ENCODE measurements around the gene CIPC. TPM values are rescaled to one million over a fixed set of nuclear protein-coding genes. Genes with fewer than 3 reads are reported as not detected.

The CIPC gene
- total RNA-seq, 8 experiments from 2014 or later, result 9.0 to 30.6 (median 16.2) TPM

DNA sequence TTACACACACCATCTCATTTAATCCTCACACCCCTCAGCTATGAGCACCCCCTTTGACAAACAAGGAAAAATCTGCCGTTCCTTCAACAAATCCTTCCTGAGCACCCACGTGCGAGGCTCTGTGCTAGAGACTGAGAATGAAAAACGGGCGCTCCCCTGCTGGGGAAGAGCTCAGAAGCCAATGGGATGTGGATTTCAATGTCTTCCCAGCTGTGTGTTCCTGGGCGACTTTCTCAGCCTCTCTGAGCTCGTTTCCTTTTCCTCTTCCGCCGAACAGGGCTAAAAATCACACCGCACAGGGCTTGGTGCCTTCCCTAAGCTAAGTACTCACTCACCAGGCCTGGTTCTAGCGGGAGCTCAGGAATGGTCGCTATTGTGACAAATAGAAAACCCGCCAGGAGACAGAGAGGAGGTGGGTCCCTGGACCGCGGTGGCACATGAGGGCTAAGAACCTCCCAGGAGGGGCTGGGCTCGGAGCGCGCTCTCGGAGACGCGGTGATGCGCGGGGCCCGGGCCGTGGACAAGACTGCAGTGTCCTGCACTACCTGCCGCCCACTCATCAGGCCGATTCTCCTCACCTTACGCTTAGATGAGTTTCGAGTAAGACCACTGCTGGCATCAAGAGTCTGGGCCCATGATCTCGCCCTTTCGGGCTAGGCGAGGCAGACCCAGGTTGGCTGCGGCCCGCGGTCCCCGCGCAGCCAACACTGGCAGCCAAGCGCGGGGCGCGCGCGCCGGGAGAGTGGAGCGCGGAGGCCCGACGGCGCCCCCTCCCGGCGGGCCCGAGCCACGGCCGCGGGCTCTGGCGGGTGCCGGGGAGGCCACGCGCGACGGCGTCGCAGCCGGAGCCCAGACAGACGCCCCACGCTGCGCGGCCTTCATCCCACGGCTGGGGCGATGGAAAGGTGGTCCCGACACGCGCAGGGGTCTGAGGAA is 26.6 kb downstream of the CIPC start:
- H3K27ac ChIP-seq, result no peak overlapping the region
- peaks cover 20 to 22% of the 10 kb centered on the region in 2 donors for H3K4me1 ChIP-seq (replicated peaks in 1 of 2)
- H3K4me3 ChIP-seq, result peak overlapping the region; percentile 22 to 44 (median 34)
- ATAC-seq (replicated peaks in 6 of 8), result peak; percentile 60 to 89 (median 87)
- 3 to 55% (median 28%) methylated on average over 5 to 20 of the region's 73 CpGs; no CpG with 5 or more reads in 1 of the 10 experiments for WGBS, 10 experiments
- in situ Hi-C loops (cut with MboI; ENCODE audit: low pct_unique_long_range_greater_than_20kb in 2 of 9, low sequenced_read_pairs in 9 of 9, unreplicated experiment in 9 of 9), result loop anchor here in 2 of 9 experiments (25.0 kb wide), 1 partner anchor 188 kb away; the partner anchor contains the start of genes GSTZ1 (in 2 of the 2) and POMT2 (in 2 of the 2)

DNA sequence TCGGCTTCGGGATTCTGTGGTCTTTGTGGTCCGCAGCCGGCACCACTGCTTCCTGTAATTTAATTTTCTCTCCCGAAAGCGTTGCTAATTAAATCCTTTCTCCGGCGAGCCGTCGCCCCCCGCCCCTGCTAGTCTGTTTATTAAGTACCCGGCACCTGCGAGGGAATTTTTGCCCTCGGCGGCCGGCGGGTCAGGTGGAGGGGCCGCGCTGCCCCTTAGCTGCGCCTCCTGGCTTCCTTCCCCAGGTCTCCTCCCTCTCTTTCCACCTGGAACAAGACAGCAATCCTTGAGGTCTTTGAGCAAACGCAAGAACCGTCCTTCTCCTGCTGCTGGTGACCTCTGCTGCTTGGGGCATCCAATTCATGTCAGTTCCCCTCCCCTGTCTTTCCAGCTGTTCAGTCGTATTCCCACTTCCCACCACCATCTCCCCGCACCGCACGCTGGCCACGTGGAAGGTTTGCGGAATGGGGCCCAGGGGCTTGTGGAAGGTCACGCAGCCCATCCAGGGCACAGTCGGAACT is 27.3 kb downstream of the CIPC start:
- peak overlapping the region in 4 of 5 donors; percentile 25 to 44 (median 34) for H3K4me3 ChIP-seq
- in situ Hi-C loops (cut with MboI; ENCODE audit: low pct_unique_long_range_greater_than_20kb in 2 of 9, low sequenced_read_pairs in 9 of 9, unreplicated experiment in 9 of 9), result loop anchor here in 2 of 9 experiments (25.0 kb wide), 1 partner anchor 187 kb away; the partner anchor contains the start of genes GSTZ1 (in 2 of the 2) and POMT2 (in 2 of the 2)
- peak in 5 of 8 experiments; percentile 4 to 16 (median 8) for ATAC-seq (replicated peaks in 6 of 8)
- no peak overlapping the region for H3K27ac ChIP-seq
- WGBS, 10 experiments, result 6 to 80% (median 32%) methylated on average over 2 to 14 of the region's 30 CpGs; no CpG with 5 or more reads in 4 of the 10 experiments
- H3K4me1 ChIP-seq (replicated peaks in 1 of 2), result peaks cover 20 to 22% of the 10 kb centered on the region in 2 donors

DNA sequence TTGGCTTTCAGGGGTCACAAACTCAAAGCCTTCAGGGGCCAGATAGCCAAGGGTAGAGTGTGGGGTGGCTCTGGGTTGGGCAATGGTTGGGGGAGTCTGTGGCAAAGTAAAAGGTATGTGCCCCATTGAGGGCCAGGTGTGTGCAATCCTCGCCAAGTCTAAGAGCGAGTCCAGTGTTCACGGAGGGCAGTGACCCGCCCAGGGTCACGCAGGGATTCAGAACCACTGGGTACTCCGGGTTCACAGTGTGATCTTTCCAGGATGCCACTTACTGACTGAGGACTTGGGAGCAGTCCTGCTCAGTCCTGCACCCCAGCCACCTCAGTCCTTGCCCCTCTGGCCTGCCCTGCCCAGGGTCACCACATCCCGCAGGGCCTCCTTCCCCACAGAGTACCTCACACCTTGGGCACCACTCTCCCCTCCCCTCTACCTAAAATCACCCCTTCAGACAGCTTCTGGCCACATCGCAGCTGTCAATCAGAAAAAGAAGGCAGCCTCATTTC is 27.8 kb downstream of the CIPC start:
- in situ Hi-C loops (cut with MboI; ENCODE audit: low pct_unique_long_range_greater_than_20kb in 2 of 9, low sequenced_read_pairs in 9 of 9, unreplicated experiment in 9 of 9), result loop anchor here in 2 of 9 experiments (25.0 kb wide), 1 partner anchor 186 kb away; the partner anchor contains the start of genes GSTZ1 (in 2 of the 2) and POMT2 (in 2 of the 2)
- Histone ChIP-seq H3K4me1 (replicated peaks in 1 of 2) (peaks cover 16 to 18% of the 10 kb centered on the region in 2 donors), H3K27ac (no peak overlapping the region), H3K4me3 (no peak overlapping the region)
- no peak for ATAC-seq (replicated peaks in 6 of 8)
- 80 to 95% (median 85%) methylated on average over 1 to 7 of the region's 8 CpGs; no CpG with 5 or more reads in 6 of the 10 experiments for WGBS, 10 experiments

DNA sequence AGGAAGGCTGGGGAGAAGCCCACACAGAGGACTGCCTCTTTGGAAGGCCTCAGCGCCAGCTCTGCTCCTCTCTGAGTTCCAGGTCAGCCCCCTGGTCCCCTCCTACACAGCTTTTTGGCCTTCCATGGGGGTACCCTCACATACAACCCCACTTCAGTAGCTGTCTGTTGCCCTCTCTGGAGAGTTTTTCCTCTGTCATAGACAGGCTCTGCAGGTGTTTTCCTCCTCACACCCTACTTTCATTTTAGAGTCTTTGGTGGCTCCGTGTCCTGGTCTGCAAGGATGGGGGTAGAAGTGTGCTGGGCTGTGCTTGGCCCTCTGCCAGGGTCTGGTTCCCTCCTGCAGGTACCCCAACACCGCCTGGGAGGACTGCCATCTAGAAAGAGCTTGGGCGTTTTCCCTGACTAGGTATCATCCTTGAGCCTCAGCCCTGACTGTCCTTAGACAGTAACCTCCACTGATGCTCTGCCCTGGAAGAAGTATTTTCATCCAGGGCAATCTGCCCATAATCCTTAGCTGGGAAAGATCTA is 28.5 kb downstream of the CIPC start:
- 63 to 100% (median 80%) methylated on average over 1 to 2 of the region's 4 CpGs; no CpG with 5 or more reads in 5 of the 10 experiments for WGBS, 10 experiments
- H3K27ac ChIP-seq, result no peak overlapping the region
- ATAC-seq (replicated peaks in 6 of 8), result no peak
- no peak overlapping the region for H3K4me3 ChIP-seq
- in situ Hi-C loops (cut with MboI; ENCODE audit: low pct_unique_long_range_greater_than_20kb in 2 of 9, low sequenced_read_pairs in 9 of 9, unreplicated experiment in 9 of 9), result loop anchor here in 2 of 9 experiments (25.0 kb wide), 1 partner anchor 186 kb away; the partner anchor contains the start of genes GSTZ1 (in 2 of the 2) and POMT2 (in 2 of the 2)
- peaks cover 10 to 11% of the 10 kb centered on the region in 2 donors for H3K4me1 ChIP-seq (replicated peaks in 1 of 2)

- in situ Hi-C loops (cut with MboI; ENCODE audit: low pct_unique_long_range_greater_than_20kb in 2 of 9, low sequenced_read_pairs in 9 of 9, unreplicated experiment in 9 of 9), result loop anchor here in 2 of 9 experiments (25.0 kb wide), 1 partner anchor 184 kb away; the partner anchor contains the start of genes GSTZ1 (in 2 of the 2) and POMT2 (in 2 of the 2)
- ATAC-seq (replicated peaks in 6 of 8), result no peak
- 20 to 100% (median 77%) methylated on average over 1 to 6 of the region's 6 CpGs; no CpG with 5 or more reads in 3 of the 10 experiments for WGBS, 10 experiments
Measured at GRCh38 chr14:77128414-77128891, 30.4 kb downstream of the CIPC start.

DNA sequence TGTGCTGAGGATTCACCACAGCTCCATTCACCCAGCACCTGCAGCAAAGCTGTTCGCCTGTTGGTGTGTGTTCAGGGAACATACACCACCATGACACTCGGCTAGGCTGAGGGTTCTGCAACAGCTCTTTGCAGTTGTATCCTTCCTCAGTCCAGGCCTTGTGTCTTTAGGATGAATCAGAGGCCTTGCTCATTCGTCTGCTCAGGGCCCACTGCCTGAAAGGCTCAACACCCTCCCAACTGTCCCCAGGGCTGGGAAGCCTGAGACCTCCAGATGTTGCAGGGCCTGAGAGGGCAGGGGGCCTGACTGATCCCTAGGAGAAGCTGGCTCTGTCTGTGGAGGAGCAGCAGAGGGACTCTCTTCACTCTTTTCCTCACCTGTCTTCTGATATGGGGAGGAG is 32.3 kb downstream of the CIPC start:
- 10 to 70% (median 62%) methylated on average over 2 to 3 of the region's 3 CpGs; no CpG with 5 or more reads in 6 of the 10 experiments for WGBS, 10 experiments
- in situ Hi-C loops (cut with MboI; ENCODE audit: low pct_unique_long_range_greater_than_20kb in 2 of 9, low sequenced_read_pairs in 9 of 9, unreplicated experiment in 9 of 9), result loop anchor here in 2 of 9 experiments (25.0 kb wide), 1 partner anchor 182 kb away; the partner anchor contains the start of genes GSTZ1 (in 2 of the 2) and POMT2 (in 2 of the 2)
- Histone ChIP-seq H3K4me1 (replicated peaks in 1 of 2) (peaks cover 12 to 19% of the 10 kb centered on the region in 2 donors), H3K27ac (no peak overlapping the region), H3K4me3 (no peak overlapping the region)
- no peak for ATAC-seq (replicated peaks in 6 of 8)

More at GRCh38 chr14:77128414-77128891, 30.4 kb downstream of the CIPC start:
- H3K4me3 ChIP-seq, result no peak overlapping the region
- no peak overlapping the region for H3K27ac ChIP-seq
- peaks cover 13 to 16% of the 10 kb centered on the region in 2 donors for H3K4me1 ChIP-seq (replicated peaks in 1 of 2)

DNA sequence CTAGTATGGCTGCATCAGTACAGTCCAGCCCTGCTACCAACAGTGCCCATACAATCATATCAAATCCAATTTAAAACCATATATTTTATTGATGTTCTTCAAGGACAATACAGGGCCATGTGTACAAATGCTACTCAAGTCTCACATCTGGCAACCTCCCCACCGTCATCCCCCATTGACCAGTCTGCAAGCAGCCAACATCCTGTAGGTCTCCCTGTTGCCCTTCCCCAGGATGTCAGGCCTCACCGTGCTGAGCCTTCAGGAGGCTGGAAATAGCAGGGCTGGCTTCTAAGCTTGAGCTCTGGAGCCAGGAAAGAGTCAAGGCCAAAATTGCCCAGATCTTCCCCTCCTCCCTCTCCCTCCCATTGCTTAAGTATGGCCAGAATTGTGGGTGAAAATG is 33.1 kb downstream of the CIPC start:
- Histone ChIP-seq H3K4me1 (replicated peaks in 1 of 2) (peaks cover 11 to 16% of the 10 kb centered on the region in 2 donors), H3K4me3 (no peak overlapping the region), H3K27ac (no peak overlapping the region)
- 83% methylated on average over 2 of the region's 2 CpGs; no CpG with 5 or more reads in 9 of the 10 experiments for WGBS, 10 experiments
- in situ Hi-C loops (cut with MboI; ENCODE audit: low pct_unique_long_range_greater_than_20kb in 2 of 9, low sequenced_read_pairs in 9 of 9, unreplicated experiment in 9 of 9), result loop anchor here in 2 of 9 experiments (25.0 kb wide), 1 partner anchor 181 kb away; the partner anchor contains the start of genes GSTZ1 (in 2 of the 2) and POMT2 (in 2 of the 2)
- no peak for ATAC-seq (replicated peaks in 6 of 8)

GRCh38 chr14:77131871-77132486 is 33.9 kb downstream of the CIPC start:
- H3K4me1 ChIP-seq (replicated peaks in 1 of 2), result peaks cover 11 to 16% of the 10 kb centered on the region in 2 donors
- in situ Hi-C loops (cut with MboI; ENCODE audit: low pct_unique_long_range_greater_than_20kb in 2 of 9, low sequenced_read_pairs in 9 of 9, unreplicated experiment in 9 of 9), result loop anchor here in 2 of 9 experiments (25.0 kb wide), 1 partner anchor 180 kb away; the partner anchor contains the start of genes GSTZ1 (in 2 of the 2) and POMT2 (in 2 of the 2)
- H3K4me3 ChIP-seq, result no peak overlapping the region
- WGBS, 10 experiments, result 0 to 100% (median 100%) methylated on average over 1 to 2 of the region's 5 CpGs; no CpG with 5 or more reads in 6 of the 10 experiments
- ATAC-seq (replicated peaks in 6 of 8), result no peak
- no peak overlapping the region for H3K27ac ChIP-seq

GRCh38 chr14:77133720-77134338 is 35.8 kb downstream of the CIPC start:
- peak; percentile 25 to 99 (median 84) for ATAC-seq (replicated peaks in 6 of 8)
- WGBS, 10 experiments, result 0 to 94% (median 52%) methylated on average over 2 to 13 of the region's 22 CpGs; no CpG with 5 or more reads in 1 of the 10 experiments
- Histone ChIP-seq H3K27ac (no peak overlapping the region), H3K4me3 (no peak overlapping the region), H3K4me1 (replicated peaks in 1 of 2) (peaks cover 11 to 16% of the 10 kb centered on the region in 2 donors)
- in situ Hi-C loops (cut with MboI; ENCODE audit: low pct_unique_long_range_greater_than_20kb in 2 of 9, low sequenced_read_pairs in 9 of 9, unreplicated experiment in 9 of 9), result loop anchor here in 2 of 9 experiments (25.0 kb wide), 1 partner anchor 178 kb away; the partner anchor contains the start of genes GSTZ1 (in 2 of the 2) and POMT2 (in 2 of the 2)

- WGBS, 10 experiments, result 79 to 98% (median 88%) methylated on average over 2 to 5 of the region's 15 CpGs; no CpG with 5 or more reads in 6 of the 10 experiments
- no peak overlapping the region for H3K4me3 ChIP-seq
- peaks cover 21 to 22% of the 10 kb centered on the region in 2 donors for H3K4me1 ChIP-seq (replicated peaks in 1 of 2)
- no peak for ATAC-seq (replicated peaks in 6 of 8)
- H3K27ac ChIP-seq, result no peak overlapping the region
- in situ Hi-C loops (cut with MboI; ENCODE audit: low pct_unique_long_range_greater_than_20kb in 2 of 9, low sequenced_read_pairs in 9 of 9, unreplicated experiment in 9 of 9), result loop anchor here in 2 of 9 experiments (25.0 kb wide), 1 partner anchor 173 kb away; the partner anchor contains the start of genes GSTZ1 (in 2 of the 2) and POMT2 (in 2 of the 2)
Measured at GRCh38 chr14:77139022-77139421, 41.0 kb downstream of the CIPC start.

Data from motor neuron (in vitro differentiated cells).